ENCODE measurements around the gene PDZD2.

Gene PDZD2

GRCh38 chr5:32155211-32155610 is 516.3 kb downstream of the PDZD2 start:
- H3K9me3 ChIP-seq (ENCODE audit: control insufficient read depth, insufficient read depth, low read length), result no peaks in the 10 kb centered on the region
- H3F3A ChIP-seq (ENCODE audit: control insufficient read depth, insufficient read depth), result peaks cover 4% of the 10 kb centered on the region; the same call in 1 of the 2 replicates
- H3K4me3 ChIP-seq (ENCODE audit: low read length), result no peak overlapping the region
- peaks cover 96% of the 10 kb centered on the region for H3K79me2 ChIP-seq (ENCODE audit: control insufficient read depth, low read length)
- no peak overlapping the region for H3K27ac ChIP-seq (ENCODE audit: low read depth, low read length)
- H3K27me3 ChIP-seq (ENCODE audit: control insufficient read depth, low read length), result no peaks in the 10 kb centered on the region
- peaks cover 12% of the 10 kb centered on the region; the same call in 1 of the 2 replicates for H4K20me1 ChIP-seq (ENCODE audit: control insufficient read depth, insufficient read depth, low read depth, low read length)
- H3K9me2 ChIP-seq (replicated peaks; ENCODE audit: control insufficient read depth, low read length), result no peaks in the 10 kb centered on the region
- no peak overlapping the region for H3K4me2 ChIP-seq (ENCODE audit: low read length)
- H3K36me3 ChIP-seq (ENCODE audit: control insufficient read depth, low read length), result peaks cover 23% of the 10 kb centered on the region
- H3K4me1 ChIP-seq (ENCODE audit: control insufficient read depth, low read length), result 0 out of 2 replicates have a peak, but pooled peaks cover 3% of the 10 kb centered on the region
- TF ChIP-seq EZH2phosphoT487 (IDR thresholded peaks at IDR 0.05; ENCODE audit: borderline replicate concordance, low read length), result no peak
- TF ChIP-seq, protein P1, sequence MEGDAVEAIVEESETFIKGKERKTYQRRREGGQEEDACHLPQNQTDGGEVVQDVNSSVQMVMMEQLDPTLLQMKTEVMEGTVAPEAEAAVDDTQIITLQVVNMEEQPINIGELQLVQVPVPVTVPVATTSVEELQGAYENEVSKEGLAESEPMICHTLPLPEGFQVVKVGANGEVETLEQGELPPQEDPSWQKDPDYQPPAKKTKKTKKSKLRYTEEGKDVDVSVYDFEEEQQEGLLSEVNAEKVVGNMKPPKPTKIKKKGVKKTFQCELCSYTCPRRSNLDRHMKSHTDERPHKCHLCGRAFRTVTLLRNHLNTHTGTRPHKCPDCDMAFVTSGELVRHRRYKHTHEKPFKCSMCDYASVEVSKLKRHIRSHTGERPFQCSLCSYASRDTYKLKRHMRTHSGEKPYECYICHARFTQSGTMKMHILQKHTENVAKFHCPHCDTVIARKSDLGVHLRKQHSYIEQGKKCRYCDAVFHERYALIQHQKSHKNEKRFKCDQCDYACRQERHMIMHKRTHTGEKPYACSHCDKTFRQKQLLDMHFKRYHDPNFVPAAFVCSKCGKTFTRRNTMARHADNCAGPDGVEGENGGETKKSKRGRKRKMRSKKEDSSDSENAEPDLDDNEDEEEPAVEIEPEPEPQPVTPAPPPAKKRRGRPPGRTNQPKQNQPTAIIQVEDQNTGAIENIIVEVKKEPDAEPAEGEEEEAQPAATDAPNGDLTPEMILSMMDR (IDR thresholded peaks at IDR 0.05; ENCODE audit: low read depth, low read length, poor library complexity, severe bottlenecking), result no peak

- no peaks in the 10 kb centered on the region for H3K9me2 ChIP-seq (replicated peaks; ENCODE audit: control insufficient read depth, low read length)
- no peaks in the 10 kb centered on the region for H3K9me3 ChIP-seq (ENCODE audit: control insufficient read depth, insufficient read depth, low read length)
- no peak overlapping the region for H3K4me2 ChIP-seq (ENCODE audit: low read length)
- no peak overlapping the region for H3K27ac ChIP-seq (ENCODE audit: low read depth, low read length)
- peaks cover 95% of the 10 kb centered on the region for H3K79me2 ChIP-seq (ENCODE audit: control insufficient read depth, low read length)
- H3K4me3 ChIP-seq (ENCODE audit: low read length), result no peak overlapping the region
- peaks cover 23% of the 10 kb centered on the region for H3K36me3 ChIP-seq (ENCODE audit: control insufficient read depth, low read length)
- no peaks in the 10 kb centered on the region for H3K27me3 ChIP-seq (ENCODE audit: control insufficient read depth, low read length)
- TF ChIP-seq, protein P1 (IDR thresholded peaks at IDR 0.05; ENCODE audit: low read depth, low read length, poor library complexity, severe bottlenecking), result no peak
- TF ChIP-seq EZH2phosphoT487 (IDR thresholded peaks at IDR 0.05; ENCODE audit: borderline replicate concordance, low read length), result no peak
- H3K4me1 ChIP-seq (ENCODE audit: control insufficient read depth, low read length), result 0 out of 2 replicates have a peak, but pooled peaks cover 3% of the 10 kb centered on the region
- H4K20me1 ChIP-seq (ENCODE audit: control insufficient read depth, insufficient read depth, low read depth, low read length), result peaks cover 12% of the 10 kb centered on the region; the same call in 1 of the 2 replicates
- H3F3A ChIP-seq (ENCODE audit: control insufficient read depth, insufficient read depth), result peaks cover 4% of the 10 kb centered on the region; the same call in 1 of the 2 replicates
Observed at GRCh38 chr5:32156635-32157034, 517.7 kb downstream of the PDZD2 start.

GRCh38 chr5:32157078-32157477 is 518.1 kb downstream of the PDZD2 start:
- Histone ChIP-seq H3K36me3 (ENCODE audit: control insufficient read depth, low read length) (peaks cover 20% of the 10 kb centered on the region), H3F3A (ENCODE audit: control insufficient read depth, insufficient read depth) (peaks cover 4% of the 10 kb centered on the region; the same call in 1 of the 2 replicates), H3K9me3 (ENCODE audit: control insufficient read depth, insufficient read depth, low read length) (no peaks in the 10 kb centered on the region), H3K4me3 (ENCODE audit: low read length) (no peak overlapping the region), H3K9me2 (replicated peaks; ENCODE audit: control insufficient read depth, low read length) (no peaks in the 10 kb centered on the region), H3K4me1 (ENCODE audit: control insufficient read depth, low read length) (0 out of 2 replicates have a peak, but pooled peaks cover 3% of the 10 kb centered on the region), H3K27me3 (ENCODE audit: control insufficient read depth, low read length) (no peaks in the 10 kb centered on the region), H3K4me2 (ENCODE audit: low read length) (no peak overlapping the region), H3K27ac (ENCODE audit: low read depth, low read length) (no peak overlapping the region), H4K20me1 (ENCODE audit: control insufficient read depth, insufficient read depth, low read depth, low read length) (peaks cover 12% of the 10 kb centered on the region; the same call in 1 of the 2 replicates), H3K79me2 (ENCODE audit: control insufficient read depth, low read length) (peaks cover 94% of the 10 kb centered on the region)
- TF ChIP-seq, protein P1 (IDR thresholded peaks at IDR 0.05; ENCODE audit: low read depth, low read length, poor library complexity, severe bottlenecking), result no peak
- TF ChIP-seq EZH2phosphoT487 (IDR thresholded peaks at IDR 0.05; ENCODE audit: borderline replicate concordance, low read length), result no peak

Measured in DOHH2 (cell line).